Loucy (cell line): Measurements from ENCODE around the gene KIAA1328.
"Not testable (repeated sequence)": the region's sequence is repeated elsewhere in the genome, so short reads cannot be mapped to it uniquely, and the experiment has no call there.

Experiments used
- H2AFZ ChIP-seq: fragments of 200-600 bp; sonication (generic); 2 replicates; pipeline ENCODE4 v1.6.0; 2016; ENCODE audit warnings: antibody characterized with exemption, mild to moderate bottlenecking, low read length, moderate library complexity
- H3F3A ChIP-seq: fragments of 200-600 bp; 2 replicates; pipeline ENCODE4 v1.6.0; 2016; ENCODE audit warnings: antibody characterized with exemption, low read depth, mild to moderate bottlenecking
- H3K27me3 ChIP-seq: fragments of 200-600 bp; sonication (generic); 2 replicates; pipeline ENCODE4 v1.6.1; 2014; ENCODE audit warnings: low read length, mild to moderate bottlenecking; ENCODE audit not compliant: insufficient read depth, poor library complexity, severe bottlenecking
- H3K36me3 ChIP-seq: fragments of 200-600 bp; sonication (generic); 2 replicates; pipeline ENCODE4 v1.6.1; 2016; ENCODE audit warnings: low read length; ENCODE audit not compliant: insufficient read depth
- H3K4me1 ChIP-seq: fragments of 200-600 bp; sonication (generic); 2 replicates; pipeline ENCODE4 v1.5.1; 2014; ENCODE audit warnings: low read length, mild to moderate bottlenecking; ENCODE audit not compliant: insufficient read depth, poor library complexity, severe bottlenecking
- H3K4me2 ChIP-seq: fragments of 200-600 bp; sonication (generic); 2 replicates; pipeline ENCODE4 v1.6.0; 2014; ENCODE audit warnings: antibody characterized with exemption, low read length, low read depth, mild to moderate bottlenecking; ENCODE audit not compliant: poor library complexity, severe bottlenecking
- H3K4me3 ChIP-seq: fragments of 200-600 bp; sonication (generic); 2 replicates; pipeline ENCODE4 v1.5.1; 2014; ENCODE audit warnings: low read length, mild to moderate bottlenecking, mixed read lengths; ENCODE audit not compliant: poor library complexity, severe bottlenecking
- H3K79me2 ChIP-seq: fragments of 200-600 bp; sonication (generic); 2 replicates; pipeline ENCODE4 v1.6.1; 2014; ENCODE audit warnings: low read length; ENCODE audit not compliant: insufficient read depth
- H3K9ac ChIP-seq: fragments of 200-600 bp; sonication (generic); 2 replicates; pipeline ENCODE4 v1.6.0; 2014; ENCODE audit warnings: mild to moderate bottlenecking, low read depth, low read length, moderate library complexity; ENCODE audit not compliant: poor library complexity, severe bottlenecking
- H3K9me2 ChIP-seq: fragments of 200-600 bp; sonication (generic); replicated peaks from 2 replicates; pipeline ENCODE4 v1.6.1; 2016; ENCODE audit warnings: low read depth, low read length, mixed read lengths
- H3K9me3 ChIP-seq: fragments of 200-600 bp; sonication (generic); 2 replicates; pipeline ENCODE4 v1.6.1; 2014; ENCODE audit warnings: mild to moderate bottlenecking, antibody characterized with exemption, low read length, low read depth; ENCODE audit not compliant: insufficient read depth
- H4K20me1 ChIP-seq: fragments of 200-600 bp; sonication (generic); 2 replicates; pipeline ENCODE4 v1.6.0; 2014; ENCODE audit warnings: antibody characterized with exemption, low read length, mild to moderate bottlenecking; ENCODE audit not compliant: insufficient read depth, poor library complexity, severe bottlenecking
- CTCF ChIP-seq: fragments of 200-600 bp; sonication (generic); conservative IDR thresholded peaks from 2 replicates; pipeline ENCODE4 v1.5.1; 2014; ENCODE audit warnings: mild to moderate bottlenecking, antibody characterized with exemption, low read length
- EZH2phosphoT487 ChIP-seq: fragments of 200-600 bp; IDR thresholded peaks from 2 replicates; pipeline ENCODE4 v1.6.1; 2018; ENCODE audit warnings: antibody characterized with exemption, mild to moderate bottlenecking, moderate library complexity, borderline replicate concordance

Gene KIAA1328

GRCh38 chr18:36903215-36903928 lies 74.4 kb downstream of the KIAA1328 start:
- H3K9ac ChIP-seq = no peak overlapping the region
- no peaks in the 10 kb centered on the region for H3K36me3 ChIP-seq
- H3K4me3 ChIP-seq = no peak overlapping the region
- 0 out of 2 replicates have a peak, but pooled peaks cover 8% of the 10 kb centered on the region for H3K9me3 ChIP-seq
- H3K79me2 ChIP-seq = no peaks in the 10 kb centered on the region
- no peak for TF ChIP-seq CTCF
- no peak for TF ChIP-seq EZH2phosphoT487
- no peaks in the 10 kb centered on the region for H3K4me1 ChIP-seq
- H3F3A ChIP-seq = no peaks in the 10 kb centered on the region
- no peaks in the 10 kb centered on the region for H3K9me2 ChIP-seq
- H2AFZ ChIP-seq = no peak overlapping the region
- no peak overlapping the region for H3K4me2 ChIP-seq
- H3K27me3 ChIP-seq = no peaks in the 10 kb centered on the region
- no peaks in the 10 kb centered on the region for H4K20me1 ChIP-seq

- Histone ChIP-seq H2AFZ (no peak overlapping the region), H3K79me2 (no peaks in the 10 kb centered on the region), H3K9ac (no peak overlapping the region), H3K36me3 (no peaks in the 10 kb centered on the region), H4K20me1 (no peaks in the 10 kb centered on the region), H3K27me3 (no peaks in the 10 kb centered on the region), H3K4me3 (no peak overlapping the region), H3K9me2 (no peaks in the 10 kb centered on the region), H3F3A (no peaks in the 10 kb centered on the region), H3K9me3 (0 out of 2 replicates have a peak, but pooled peaks cover 3% of the 10 kb centered on the region), H3K4me2 (no peak overlapping the region), H3K4me1 (no peaks in the 10 kb centered on the region)
- TF ChIP-seq CTCF (no peak), EZH2phosphoT487 (no peak)
Measured at GRCh38 chr18:36905571-36905970, 76.6 kb downstream of the KIAA1328 start.

- not testable (repeated sequence) for H3K9me2 ChIP-seq, H3K9ac ChIP-seq, H3K79me2 ChIP-seq, H3K36me3 ChIP-seq, H3K4me3 ChIP-seq, H3K4me2 ChIP-seq, H2AFZ ChIP-seq, H3F3A ChIP-seq, H4K20me1 ChIP-seq, H3K9me3 ChIP-seq, H3K27me3 ChIP-seq
- H3K4me1 ChIP-seq = peaks cover 22% of the 10 kb centered on the region
Measured at GRCh38 chr18:36909282-36909681, 80.4 kb downstream of the KIAA1328 start.

GRCh38 chr18:36912887-36913286 lies 84.0 kb downstream of the KIAA1328 start:
- H3K4me1 ChIP-seq = peaks cover 22% of the 10 kb centered on the region
- H3K9me2 ChIP-seq = no peaks in the 10 kb centered on the region
- no peak overlapping the region for H3K9ac ChIP-seq
- TF ChIP-seq EZH2phosphoT487 (no peak), CTCF (no peak)
- peak overlapping the region; percentile 30 for H3K4me2 ChIP-seq
- H3K9me3 ChIP-seq = no peaks in the 10 kb centered on the region
- no peak overlapping the region for H3K4me3 ChIP-seq
- no peaks in the 10 kb centered on the region for H3K79me2 ChIP-seq
- H3K36me3 ChIP-seq = no peaks in the 10 kb centered on the region
- no peaks in the 10 kb centered on the region for H3F3A ChIP-seq
- no peak overlapping the region for H2AFZ ChIP-seq
- no peaks in the 10 kb centered on the region for H4K20me1 ChIP-seq
- H3K27me3 ChIP-seq = no peaks in the 10 kb centered on the region
